HG02973 (cell line): ENCODE results near the gene TOX3.

Experiments used
- ATAC-seq: cut with Tn5 transposase; IDR thresholded peaks from one replicate; pipeline ENCODE4 v1.9.1; 2021; ENCODE audit warnings: moderate library complexity; ENCODE audit not compliant: unreplicated experiment

TOX3 gene

GRCh38 chr16:52539191-52539590 is 7.8 kb downstream of the TOX3 start:
- ATAC-seq, result no peak

GRCh38 chr16:52538511-52538910 is 8.4 kb downstream of the TOX3 start:
- ATAC-seq, result no peak

GRCh38 chr16:52537516-52537915 is 9.4 kb downstream of the TOX3 start:
- no peak for ATAC-seq

- no peak for ATAC-seq
These were observed 11.9 kb downstream of the TOX3 start for GRCh38 chr16:52535076-52535475.

GRCh38 chr16:52533296-52533695 is 13.6 kb downstream of the TOX3 start:
- no peak for ATAC-seq

GRCh38 chr16:52532384-52532783 is 14.6 kb downstream of the TOX3 start:
- ATAC-seq, result no peak

- ATAC-seq, result no peak
These were observed 17.7 kb downstream of the TOX3 start for GRCh38 chr16:52529226-52529625.

- ATAC-seq, result no peak
These were observed 18.4 kb downstream of the TOX3 start for GRCh38 chr16:52528393-52529065.

- ATAC-seq, result no peak
These were observed 20.1 kb downstream of the TOX3 start for GRCh38 chr16:52526830-52527229.

- ATAC-seq, result no peak
These were observed 20.7 kb downstream of the TOX3 start for GRCh38 chr16:52526116-52526828.

GRCh38 chr16:52521570-52521969 is 25.4 kb downstream of the TOX3 start:
- no peak for ATAC-seq

GRCh38 chr16:52518884-52519283 is 28.1 kb downstream of the TOX3 start:
- no peak for ATAC-seq

GRCh38 chr16:52515068-52515671 is 31.8 kb downstream of the TOX3 start:
- ATAC-seq, result no peak

- ATAC-seq, result no peak
These were observed 34.5 kb downstream of the TOX3 start for GRCh38 chr16:52512297-52512987.

GRCh38 chr16:52501746-52502145 is 45.2 kb downstream of the TOX3 start:
- no peak for ATAC-seq

GRCh38 chr16:52500963-52501362 is 46.0 kb downstream of the TOX3 start:
- ATAC-seq, result no peak

GRCh38 chr16:52499060-52499440 is 47.9 kb downstream of the TOX3 start:
- ATAC-seq, result no peak

GRCh38 chr16:52498328-52499059 is 48.4 kb downstream of the TOX3 start:
- ATAC-seq, result no peak

GRCh38 chr16:52497067-52497816 is 49.7 kb downstream of the TOX3 start:
- no peak for ATAC-seq
